Glutamatergic neuron (in vitro differentiated cells): ENCODE results near the gene SRSF6. TPM values are rescaled to one million over a fixed set of nuclear protein-coding genes. Genes with fewer than 3 reads are reported as not detected.
A peak's percentile ranks its signal among the peaks of the same experiment; 100 is the strongest.
"Not testable (repeated sequence)": the region's sequence is repeated elsewhere in the genome, so short reads cannot be mapped to it uniquely, and the experiment has no call there.

Experiments
- DNase-seq: peaks from one replicate; pipeline ENCODE4 v3.0.0; 2022
- H3K27ac Mint-ChIP-seq: one replicate; pipeline ENCODE4 v1.8.0; 2020; ENCODE audit warnings: mild to moderate bottlenecking, mixed read lengths, inconsistent platforms; ENCODE audit not compliant: unreplicated experiment
- H3K27me3 Mint-ChIP-seq: one replicate; pipeline ENCODE4 v1.8.0; 2020; ENCODE audit warnings: mild to moderate bottlenecking, moderate library complexity, mixed read lengths, inconsistent platforms; ENCODE audit not compliant: unreplicated experiment
- H3K36me3 Mint-ChIP-seq: one replicate; pipeline ENCODE4 v1.8.0; 2020; ENCODE audit warnings: mild to moderate bottlenecking, mixed read lengths, inconsistent platforms; ENCODE audit not compliant: unreplicated experiment
- H3K4me1 Mint-ChIP-seq: one replicate; pipeline ENCODE4 v1.8.0; 2020; ENCODE audit warnings: mild to moderate bottlenecking, low read depth, mixed read lengths, inconsistent platforms; ENCODE audit not compliant: unreplicated experiment
- H3K4me3 Mint-ChIP-seq: one replicate; pipeline ENCODE4 v1.8.0; 2020; ENCODE audit warnings: mild to moderate bottlenecking, mixed read lengths, inconsistent platforms; ENCODE audit not compliant: unreplicated experiment
- H3K9me3 Mint-ChIP-seq: one replicate; pipeline ENCODE4 v1.8.0; 2020; ENCODE audit warnings: mild to moderate bottlenecking, moderate library complexity, mixed read lengths, inconsistent platforms; ENCODE audit not compliant: unreplicated experiment
- CTCF ChIP-seq: fragments of 200-600 bp; sonication (generic); IDR thresholded peaks from one replicate; pipeline ENCODE4 v1.5.0; 2021; ENCODE audit not compliant: partially characterized antibody, unreplicated experiment
- total RNA-seq: library from RNA; stranded (reverse); fragmentation: NEBNext Ultra II Directional; extraction: Animal tissue kit (Norgen Biotek cat#: 25700); gene quantifications from one replicate; pipeline ENCODE4 v1.2.1, GENCODE V29; 2021; ENCODE audit not compliant: unreplicated experiment

The SRSF6 gene
- total RNA-seq, 1 donor from 2014 or later: 161 TPM

- H3K4me3 Mint-ChIP-seq: no peak overlapping the region
- no peaks in the 10 kb centered on the region for H3K36me3 Mint-ChIP-seq
- DNase-seq: no peak
- H3K27ac Mint-ChIP-seq: no peak overlapping the region
- no peaks in the 10 kb centered on the region for H3K9me3 Mint-ChIP-seq
- H3K27me3 Mint-ChIP-seq: no peaks in the 10 kb centered on the region
- no peak for TF ChIP-seq CTCF
- H3K4me1 Mint-ChIP-seq: no peaks in the 10 kb centered on the region
These were observed 17.2 kb upstream of the SRSF6 start for GRCh38 chr20:43440531-43440930.

GRCh38 chr20:43442282-43442880, 15.3 kb upstream of the SRSF6 start:
- H3K36me3 Mint-ChIP-seq: no peaks in the 10 kb centered on the region
- H3K9me3 Mint-ChIP-seq: no peaks in the 10 kb centered on the region
- peak; percentile 13 for TF ChIP-seq CTCF
- no peak overlapping the region for H3K27ac Mint-ChIP-seq
- no peak for DNase-seq
- no peaks in the 10 kb centered on the region for H3K27me3 Mint-ChIP-seq
- H3K4me1 Mint-ChIP-seq: no peaks in the 10 kb centered on the region
- no peak overlapping the region for H3K4me3 Mint-ChIP-seq

- no peak overlapping the region for H3K27ac Mint-ChIP-seq
- H3K9me3 Mint-ChIP-seq: no peaks in the 10 kb centered on the region
- no peak for TF ChIP-seq CTCF
- DNase-seq: no peak
- peaks cover 2% of the 10 kb centered on the region for H3K4me1 Mint-ChIP-seq
- H3K27me3 Mint-ChIP-seq: no peaks in the 10 kb centered on the region
- no peaks in the 10 kb centered on the region for H3K36me3 Mint-ChIP-seq
- H3K4me3 Mint-ChIP-seq: no peak overlapping the region
These were observed 13.6 kb upstream of the SRSF6 start for GRCh38 chr20:43444107-43444506.

- Mint-ChIP-seq H3K36me3 (no peaks in the 10 kb centered on the region), H3K9me3 (no peaks in the 10 kb centered on the region), H3K4me3 (no peak overlapping the region), H3K4me1 (peaks cover 2% of the 10 kb centered on the region), H3K27me3 (no peaks in the 10 kb centered on the region), H3K27ac (peak overlapping the region; percentile 15)
- no peak for DNase-seq
- no peak for TF ChIP-seq CTCF
These were observed 11.3 kb upstream of the SRSF6 start for GRCh38 chr20:43446361-43446879.

GRCh38 chr20:43448431-43448747, 9.3 kb upstream of the SRSF6 start:
- not testable (repeated sequence) for DNase-seq, H3K4me3 Mint-ChIP-seq, H3K4me1 Mint-ChIP-seq, H3K27me3 Mint-ChIP-seq, H3K27ac Mint-ChIP-seq, H3K36me3 Mint-ChIP-seq, H3K9me3 Mint-ChIP-seq
